HG02885 (cell line): ENCODE measurements around the gene ICE1.
A peak's percentile ranks its signal among the peaks of the same experiment; 100 is the strongest.
"Not testable (repeated sequence)": the region's sequence is repeated elsewhere in the genome, so short reads cannot be mapped to it uniquely, and the experiment has no call there.

Source experiments
- ATAC-seq: cut with Tn5 transposase; IDR thresholded peaks from one replicate; pipeline ENCODE4 v1.9.1; 2021; ENCODE audit warnings: mild to moderate bottlenecking; ENCODE audit not compliant: unreplicated experiment, poor library complexity

The ICE1 gene

GRCh38 chr5:5395093-5395492 lies 27.4 kb upstream of the ICE1 start:
- not testable (repeated sequence) for ATAC-seq

GRCh38 chr5:5398071-5398470 lies 24.4 kb upstream of the ICE1 start:
- ATAC-seq, result no peak

GRCh38 chr5:5401095-5401494 lies 21.4 kb upstream of the ICE1 start:
- ATAC-seq, result no peak

- no peak for ATAC-seq
Observed at GRCh38 chr5:5403741-5404140, 18.7 kb upstream of the ICE1 start.

GRCh38 chr5:5404381-5404780 lies 18.1 kb upstream of the ICE1 start:
- ATAC-seq, result no peak

- ATAC-seq, result no peak
Observed at GRCh38 chr5:5405441-5405840, 17.0 kb upstream of the ICE1 start.

- no peak for ATAC-seq
Observed at GRCh38 chr5:5407924-5408323, 14.6 kb upstream of the ICE1 start.

- no peak for ATAC-seq
Observed at GRCh38 chr5:5409151-5409810, 13.2 kb upstream of the ICE1 start.

GRCh38 chr5:5413856-5414255 lies 8.6 kb upstream of the ICE1 start:
- not testable (repeated sequence) for ATAC-seq

GRCh38 chr5:5414999-5415398 lies 7.5 kb upstream of the ICE1 start:
- no peak for ATAC-seq

- no peak for ATAC-seq
Observed at GRCh38 chr5:5416733-5417132, 5.7 kb upstream of the ICE1 start.

- no peak for ATAC-seq
Observed at GRCh38 chr5:5418006-5418405, 4.5 kb upstream of the ICE1 start.

- ATAC-seq, result no peak
Observed at GRCh38 chr5:5418764-5419163, 3.7 kb upstream of the ICE1 start.

GRCh38 chr5:5419291-5420210 lies 2.9 kb upstream of the ICE1 start:
- no peak for ATAC-seq

- ATAC-seq, result no peak
Observed at GRCh38 chr5:5420251-5420650, 2.2 kb upstream of the ICE1 start.

GRCh38 chr5:5421149-5421960 lies 1.1 kb upstream of the ICE1 start:
- ATAC-seq, result peak; percentile 9

GRCh38 chr5:5422819-5423515 lies 490 bp downstream of the ICE1 start:
- peak; percentile 19 for ATAC-seq

- ATAC-seq, result no peak
Observed at GRCh38 chr5:5423586-5423985, 1.1 kb downstream of the ICE1 start.

- no peak for ATAC-seq
Observed at GRCh38 chr5:5424736-5425135, 2.3 kb downstream of the ICE1 start.

GRCh38 chr5:5430136-5430535 lies 7.7 kb downstream of the ICE1 start:
- no peak for ATAC-seq
